Fibroblast of mammary gland (primary cell): ENCODE measurements around the gene GASK1B.

Experiments
- DNase-seq: peaks from one replicate; pipeline ENCODE4 v3.0.0-alpha.2; 2010; ENCODE audit warnings: low read depth
- H3K4me3 ChIP-seq: 2 replicates; pipeline ENCODE4 v1.5.1; 2011; ENCODE audit warnings: low read depth, mild to moderate bottlenecking, low read length, moderate library complexity; ENCODE audit not compliant: control insufficient read depth
- CTCF ChIP-seq: conservative IDR thresholded peaks from 2 replicates; pipeline ENCODE4 v1.5.1; 2011; ENCODE audit warnings: low read depth, low read length, inconsistent platforms; ENCODE audit not compliant: control insufficient read depth, insufficient read depth

GASK1B gene

GRCh38 chr4:158189422-158189821 lies 16.6 kb upstream of the GASK1B start:
- no peak for DNase-seq
- H3K4me3 ChIP-seq = no peak overlapping the region
- no peak for TF ChIP-seq CTCF

GRCh38 chr4:158186815-158187214 lies 14.0 kb upstream of the GASK1B start:
- TF ChIP-seq CTCF = no peak
- no peak for DNase-seq
- no peak overlapping the region for H3K4me3 ChIP-seq

GRCh38 chr4:158182736-158183135 lies 9.9 kb upstream of the GASK1B start:
- no peak for TF ChIP-seq CTCF
- no peak overlapping the region for H3K4me3 ChIP-seq
- DNase-seq = no peak

DNA sequence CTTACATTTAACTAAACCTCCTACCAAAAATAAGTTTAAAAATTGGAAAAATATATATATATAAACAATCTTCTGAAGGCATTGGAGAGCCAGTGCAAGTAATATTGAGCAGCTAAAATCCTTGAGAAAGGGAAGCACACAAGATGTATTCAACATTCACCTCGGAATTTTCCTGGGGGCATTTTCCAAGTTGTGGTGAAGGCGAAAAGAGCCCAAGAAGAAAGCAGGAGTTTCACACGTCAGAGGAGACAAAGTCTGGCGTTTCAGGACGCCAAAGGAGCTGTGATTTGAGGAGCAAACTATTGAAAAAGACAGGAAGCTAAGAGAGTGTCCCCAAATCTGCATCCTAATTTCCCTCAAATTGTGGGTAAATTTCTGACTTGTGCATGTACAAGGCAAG lies 9.1 kb upstream of the GASK1B start:
- no peak for TF ChIP-seq CTCF
- no peak overlapping the region for H3K4me3 ChIP-seq
- DNase-seq = no peak

DNA sequence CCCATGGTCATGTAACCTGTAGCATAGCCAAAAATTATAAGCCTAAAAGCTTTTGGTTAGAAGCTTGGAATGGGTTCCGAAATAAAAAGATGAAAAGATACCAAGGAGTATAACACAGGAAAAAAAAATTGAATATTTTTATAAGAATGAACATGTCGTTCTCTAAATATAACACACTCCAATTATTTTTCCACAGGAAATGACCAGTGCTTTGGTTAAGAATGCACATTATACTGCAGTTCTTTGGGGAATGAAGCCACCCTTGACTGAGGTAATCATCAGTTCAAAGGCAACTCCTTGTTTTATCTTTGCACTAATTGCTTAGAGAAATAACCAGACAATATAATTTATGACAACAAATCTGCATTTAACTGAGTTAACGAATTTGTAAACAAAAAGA lies 6.6 kb upstream of the GASK1B start:
- H3K4me3 ChIP-seq = no peak overlapping the region
- no peak for TF ChIP-seq CTCF
- no peak for DNase-seq

DNA sequence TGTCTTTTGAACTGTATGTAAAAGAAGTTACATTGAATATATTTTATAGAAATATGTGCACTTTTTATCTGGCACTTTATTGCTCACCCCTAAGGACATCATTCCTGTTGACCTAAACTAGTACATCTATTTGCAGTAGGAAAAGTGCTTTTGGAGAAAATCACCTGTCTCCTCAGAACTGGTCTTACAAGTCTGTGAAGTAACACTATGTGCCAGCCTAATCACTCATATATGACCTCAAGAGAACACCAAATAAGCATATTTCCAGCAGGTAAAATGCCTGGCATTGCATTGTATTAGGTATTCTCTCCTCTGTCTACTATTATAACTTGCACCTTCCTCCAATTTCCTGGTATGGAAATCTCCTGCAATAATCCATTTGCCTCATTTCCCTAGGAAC lies 4.0 kb upstream of the GASK1B start:
- TF ChIP-seq CTCF = no peak
- H3K4me3 ChIP-seq = no peak overlapping the region

GRCh38 chr4:158176108-158176507 lies 3.3 kb upstream of the GASK1B start:
- DNase-seq = peak; percentile 48
- TF ChIP-seq CTCF = no peak
- H3K4me3 ChIP-seq = no peak overlapping the region

More for the DNA sequence above, 4.0 kb upstream of the GASK1B start:
- no peak for DNase-seq
